ENCODE data around the gene APPL1.
"Not testable (repeated sequence)": the region's sequence is repeated elsewhere in the genome, so short reads cannot be mapped to it uniquely, and the experiment has no call there.

Gene APPL1

DNA sequence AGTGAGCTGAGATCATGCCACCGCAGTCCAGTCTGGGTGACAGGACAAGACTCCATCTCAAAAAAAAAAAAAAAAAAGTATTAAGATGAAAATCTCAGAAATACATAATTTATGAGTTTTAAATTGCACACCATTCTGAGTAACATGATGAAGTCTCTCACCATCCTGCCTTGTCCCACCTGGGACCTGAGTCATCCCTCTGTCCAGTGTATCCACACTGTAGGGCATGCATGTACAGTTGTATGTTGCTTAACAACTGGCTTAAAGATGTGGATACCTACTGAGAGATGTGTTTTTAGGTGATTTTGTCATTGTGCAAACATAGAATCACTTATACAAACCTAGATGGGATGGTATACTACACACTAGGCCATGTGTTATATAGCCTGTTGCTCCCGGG lies 47.9 kb downstream of the APPL1 start:
- no peak for DNase-seq

- DNase-seq: no peak
Observed at GRCh38 chr3:57278237-57278636, 50.7 kb downstream of the APPL1 start.

- no peak for DNase-seq
Observed at GRCh38 chr3:57279685-57280084, 52.2 kb downstream of the APPL1 start.

GRCh38 chr3:57281715-57282114 lies 54.2 kb downstream of the APPL1 start:
- DNase-seq: no peak

DNA sequence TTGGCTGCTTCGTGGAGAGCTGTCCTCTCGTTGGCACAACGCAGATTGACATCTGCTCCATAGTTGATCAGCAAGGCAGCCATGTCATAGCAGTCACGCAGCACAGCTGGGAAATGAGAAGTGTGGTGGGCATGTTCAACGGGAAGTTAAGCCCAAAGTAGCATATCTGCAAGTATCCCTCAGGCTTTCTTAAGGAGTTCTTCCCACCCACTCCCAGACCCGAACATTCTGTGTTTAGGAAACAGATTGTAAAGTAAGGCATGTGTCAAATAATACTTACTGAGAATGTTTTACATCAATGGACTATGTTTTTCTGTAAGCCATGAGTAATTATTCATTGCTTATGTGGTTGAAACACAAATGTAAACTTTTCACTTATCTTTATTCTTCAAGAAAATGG lies 55.8 kb downstream of the APPL1 start:
- DNase-seq: no peak

- DNase-seq: no peak
Observed at GRCh38 chr3:57287205-57287604, 59.7 kb downstream of the APPL1 start.

GRCh38 chr3:57288403-57288802 lies 60.9 kb downstream of the APPL1 start:
- no peak for DNase-seq

- DNase-seq: no peak
Observed at GRCh38 chr3:57292159-57292896, 64.8 kb downstream of the APPL1 start, which contains the start of gene ASB14. ASB14 (minus strand) TSS chr3:57292685; CDS start chr3:57292033, 652 bp downstream.

DNA sequence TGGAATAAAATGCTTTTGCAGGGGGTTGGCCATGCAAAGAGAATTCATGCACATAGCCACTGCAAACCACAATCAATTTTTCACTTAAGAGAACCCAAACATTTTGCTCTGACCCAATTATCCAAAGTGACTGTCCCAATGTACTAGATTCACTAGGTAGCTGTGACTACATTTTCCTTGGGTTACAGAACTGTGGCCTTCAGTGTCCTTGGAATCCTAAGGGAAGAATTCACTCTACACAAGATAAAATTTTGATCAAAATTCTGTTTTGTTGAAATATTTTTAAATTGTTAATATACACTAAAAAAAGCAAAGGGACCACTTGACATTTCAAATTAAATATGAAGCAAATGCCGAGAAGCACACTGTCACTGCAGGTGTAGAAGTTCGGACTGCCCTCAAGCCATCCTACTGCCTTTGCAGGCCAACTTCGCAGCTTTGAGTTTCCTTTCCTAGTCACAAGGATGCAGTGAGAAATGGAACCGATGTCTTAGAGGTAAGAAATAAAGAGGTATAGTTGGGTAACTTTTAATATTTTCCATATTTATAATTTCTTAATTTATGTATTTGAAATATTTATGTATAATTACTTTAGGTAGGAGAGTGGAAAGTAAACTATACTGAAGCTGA lies 65.5 kb downstream of the APPL1 start:
- DNase-seq: no peak

GRCh38 chr3:57298041-57298440 lies 70.5 kb downstream of the APPL1 start:
- no peak for DNase-seq

GRCh38 chr3:57303520-57303919 lies 76.0 kb downstream of the APPL1 start:
- DNase-seq: not testable (repeated sequence)

- DNase-seq: no peak
Observed at GRCh38 chr3:57309769-57310360, 82.3 kb downstream of the APPL1 start.

GRCh38 chr3:57314204-57314603 lies 86.7 kb downstream of the APPL1 start:
- DNase-seq: no peak
